Glomerular visceral epithelial cell (primary cell): Measurements from ENCODE around the gene NOPCHAP1.

Experiments
- DNase-seq: peaks from one replicate; pipeline ENCODE4 v3.0.0-alpha.2; 2016; ENCODE audit errors: extremely low spot score

Gene NOPCHAP1

GRCh38 chr12:105020241-105020962 is 34.3 kb downstream of the NOPCHAP1 start:
- DNase-seq = no peak

GRCh38 chr12:105024928-105025327 is 38.8 kb downstream of the NOPCHAP1 start:
- no peak for DNase-seq

GRCh38 chr12:105025890-105026289 is 39.8 kb downstream of the NOPCHAP1 start:
- no peak for DNase-seq

- DNase-seq = no peak
These were observed 40.3 kb downstream of the NOPCHAP1 start for GRCh38 chr12:105026411-105026810.

- no peak for DNase-seq
These were observed 45.0 kb downstream of the NOPCHAP1 start for GRCh38 chr12:105030820-105031807.

- DNase-seq = no peak
These were observed 46.7 kb downstream of the NOPCHAP1 start for GRCh38 chr12:105032703-105033357.

GRCh38 chr12:105033851-105034250 is 47.7 kb downstream of the NOPCHAP1 start:
- no peak for DNase-seq
